ENCODE measurements around the gene GJA3.
"Not testable (repeated sequence)": the region's sequence is repeated elsewhere in the genome, so short reads cannot be mapped to it uniquely, and the experiment has no call there.

Gene GJA3

DNA sequence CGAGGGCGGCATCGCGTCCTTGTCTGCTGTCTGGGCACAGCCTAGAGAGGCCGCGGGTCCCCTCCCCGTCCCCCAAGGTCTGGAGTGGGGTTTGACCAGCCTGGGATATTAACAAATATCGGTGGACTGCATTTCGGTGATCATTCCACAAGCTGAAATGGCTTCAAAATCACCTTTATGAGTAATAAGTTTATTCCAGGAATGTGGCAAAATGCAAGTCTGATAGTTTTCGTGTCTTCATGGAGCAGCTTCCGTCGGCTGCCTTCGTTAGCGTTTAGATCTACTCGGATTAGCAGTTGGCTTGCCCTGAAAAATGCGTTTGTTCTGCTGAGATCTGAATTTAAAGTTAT lies 1.1 kb upstream of the GJA3 start:
- Histone ChIP-seq H3K27me3 (ENCODE audit: control insufficient read depth in 1 of 2, insufficient read depth in 2 of 2, low read length in 2 of 2) (peaks cover 37 to 59% of the 10 kb centered on the region in 2 donors), H3K4me3 (ENCODE audit: low read length in 2 of 2) (no peak overlapping the region), H3K9me3 (ENCODE audit: control insufficient read depth in 2 of 2, low read length in 2 of 2) (no peaks in the 10 kb centered on the region), H3K4me1 (ENCODE audit: control insufficient read depth, insufficient read depth, low read length) (peaks cover 16% of the 10 kb centered on the region), H3K36me3 (ENCODE audit: control insufficient read depth in 2 of 2, insufficient read depth in 2 of 2, low read length in 2 of 2) (no peaks in the 10 kb centered on the region), H3K9ac (ENCODE audit: low read length in 2 of 2) (no peak overlapping the region), H3K27ac (ENCODE audit: low read length) (no peak overlapping the region)

DNA sequence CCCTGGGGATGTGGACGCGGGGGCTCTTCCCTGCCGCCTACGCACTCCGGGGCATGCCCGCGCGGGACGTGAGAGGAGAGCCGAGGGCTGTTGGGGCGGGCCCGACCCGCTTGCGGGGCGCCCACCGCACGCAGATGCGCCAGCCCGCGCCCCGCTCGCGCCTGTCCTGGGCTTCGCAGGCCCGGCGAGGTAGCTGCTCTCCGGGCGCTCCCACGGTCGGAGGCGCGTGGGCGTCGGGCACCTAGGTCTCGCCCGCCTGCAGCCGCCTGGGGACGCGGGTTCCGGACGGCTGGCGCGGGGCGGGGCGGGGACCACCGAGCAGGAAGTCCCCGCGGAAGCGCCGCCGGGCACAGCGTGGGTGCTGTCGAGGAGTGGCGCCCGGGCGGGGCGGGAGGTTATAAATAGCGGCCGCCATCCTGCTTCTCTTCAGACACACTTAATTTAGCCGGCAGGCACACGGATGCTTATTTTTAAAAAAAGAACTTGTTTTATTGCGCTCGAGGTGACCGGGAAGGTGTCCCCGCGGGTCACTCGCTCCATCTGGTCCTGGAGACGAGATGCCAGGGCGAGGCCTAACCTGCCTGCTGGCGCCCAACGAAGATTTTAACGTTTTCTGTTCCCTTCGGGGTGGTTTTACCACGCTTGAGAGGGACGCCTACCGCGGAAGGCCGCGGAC lies 561 bp upstream of the GJA3 start:
- H3K4me3 ChIP-seq (ENCODE audit: low read length in 2 of 2) = peak overlapping the region in 1 of 2 donors; percentile 22
- peaks cover 16% of the 10 kb centered on the region for H3K4me1 ChIP-seq (ENCODE audit: control insufficient read depth, insufficient read depth, low read length)
- H3K9me3 ChIP-seq (ENCODE audit: control insufficient read depth in 2 of 2, low read length in 2 of 2) = no peaks in the 10 kb centered on the region
- no peaks in the 10 kb centered on the region for H3K36me3 ChIP-seq (ENCODE audit: control insufficient read depth in 2 of 2, insufficient read depth in 2 of 2, low read length in 2 of 2)
- H3K27ac ChIP-seq (ENCODE audit: low read length) = no peak overlapping the region
- H3K27me3 ChIP-seq (ENCODE audit: control insufficient read depth in 1 of 2, insufficient read depth in 2 of 2, low read length in 2 of 2) = peaks cover 41 to 62% of the 10 kb centered on the region in 2 donors
- no peak overlapping the region for H3K9ac ChIP-seq (ENCODE audit: low read length in 2 of 2)

DNA sequence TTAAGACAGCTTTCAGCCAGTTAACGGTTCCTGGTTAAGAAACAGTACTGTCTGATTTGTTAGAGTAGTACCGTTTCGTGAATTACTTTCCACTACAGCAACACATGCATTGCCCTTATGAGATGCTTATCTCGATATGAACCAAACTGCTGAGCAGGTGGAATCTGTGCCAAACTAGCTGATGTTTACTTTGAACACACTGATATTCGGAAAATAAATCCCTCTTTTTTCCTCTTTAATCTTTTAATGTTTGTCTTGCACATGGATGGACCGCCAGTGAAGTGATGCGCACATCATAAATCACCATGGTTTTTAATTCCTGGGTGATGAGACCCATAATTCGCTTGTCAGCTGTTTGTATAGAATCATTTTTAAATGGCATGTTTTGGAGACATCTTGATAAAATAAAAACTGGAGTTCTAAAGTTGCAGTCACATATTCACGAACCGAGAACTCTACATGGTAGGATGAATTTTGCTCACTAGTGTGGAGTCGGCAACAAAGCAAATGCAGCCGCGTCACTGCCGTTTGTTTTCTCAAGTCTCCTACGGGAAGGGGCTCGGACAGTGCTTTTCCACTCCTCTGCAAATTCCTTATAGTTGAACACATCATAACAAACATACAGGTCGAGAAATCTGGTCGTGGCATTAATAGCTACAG lies 1.1 kb downstream of the GJA3 start:
- Histone ChIP-seq H3K9me3 (ENCODE audit: control insufficient read depth in 2 of 2, low read length in 2 of 2) (no peaks in the 10 kb centered on the region), H3K9ac (ENCODE audit: low read length in 2 of 2) (no peak overlapping the region), H3K27me3 (ENCODE audit: control insufficient read depth in 1 of 2, insufficient read depth in 2 of 2, low read length in 2 of 2) (peaks cover 42 to 65% of the 10 kb centered on the region in 2 donors)

DNA sequence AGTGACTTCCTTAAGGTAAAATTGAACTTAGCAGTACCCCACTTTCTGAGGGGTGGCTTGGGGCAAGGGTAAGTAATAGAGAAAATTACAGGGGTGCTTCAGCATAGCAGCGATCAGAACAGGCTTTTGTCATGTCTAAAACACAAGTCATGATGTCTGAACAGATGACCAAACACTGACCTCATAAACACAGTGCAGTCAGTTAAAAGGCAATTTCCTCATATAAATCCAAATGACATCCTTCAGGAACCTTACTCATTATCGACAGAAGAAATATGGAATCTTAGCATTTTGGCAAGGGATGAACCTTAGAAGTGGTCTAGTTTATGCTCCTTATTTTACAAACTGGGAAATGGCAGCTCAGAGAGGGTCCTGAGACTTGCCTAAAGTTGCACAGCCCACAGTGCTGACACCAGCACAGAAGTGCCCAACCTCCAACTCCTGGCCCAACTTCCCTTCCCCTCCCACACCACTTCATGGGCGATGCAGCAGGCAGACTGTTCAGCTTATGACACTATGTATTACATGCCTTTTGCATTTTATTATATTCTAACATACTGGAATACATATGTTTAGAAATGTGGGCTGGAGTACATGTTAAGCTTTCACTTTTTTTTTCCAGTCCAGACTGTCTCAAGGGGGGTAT lies 3.6 kb downstream of the GJA3 start:
- no peak overlapping the region for H3K4me3 ChIP-seq (ENCODE audit: low read length in 2 of 2)
- H3K9me3 ChIP-seq (ENCODE audit: control insufficient read depth in 2 of 2, low read length in 2 of 2) = no peaks in the 10 kb centered on the region
- peaks cover 46 to 70% of the 10 kb centered on the region in 2 donors for H3K27me3 ChIP-seq (ENCODE audit: control insufficient read depth in 1 of 2, insufficient read depth in 2 of 2, low read length in 2 of 2)
- no peak overlapping the region for H3K27ac ChIP-seq (ENCODE audit: low read length)
- H3K4me1 ChIP-seq (ENCODE audit: control insufficient read depth, insufficient read depth, low read length) = peaks cover 13% of the 10 kb centered on the region
- no peaks in the 10 kb centered on the region for H3K36me3 ChIP-seq (ENCODE audit: control insufficient read depth in 2 of 2, insufficient read depth in 2 of 2, low read length in 2 of 2)
- H3K9ac ChIP-seq (ENCODE audit: low read length in 2 of 2) = no peak overlapping the region

More for the DNA sequence above, 1.1 kb downstream of the GJA3 start:
- H3K4me1 ChIP-seq (ENCODE audit: control insufficient read depth, insufficient read depth, low read length) = peaks cover 16% of the 10 kb centered on the region
- no peak overlapping the region for H3K27ac ChIP-seq (ENCODE audit: low read length)
- H3K36me3 ChIP-seq (ENCODE audit: control insufficient read depth in 2 of 2, insufficient read depth in 2 of 2, low read length in 2 of 2) = no peaks in the 10 kb centered on the region
- no peak overlapping the region for H3K4me3 ChIP-seq (ENCODE audit: low read length in 2 of 2)

GRCh38 chr13:20156702-20157101 lies 4.2 kb downstream of the GJA3 start:
- Histone ChIP-seq H3K9ac (ENCODE audit: low read length in 2 of 2) (no peak overlapping the region), H3K4me1 (ENCODE audit: control insufficient read depth, insufficient read depth, low read length) (peaks cover 13% of the 10 kb centered on the region), H3K27ac (ENCODE audit: low read length) (no peak overlapping the region), H3K9me3 (ENCODE audit: control insufficient read depth in 2 of 2, low read length in 2 of 2) (no peaks in the 10 kb centered on the region), H3K27me3 (ENCODE audit: control insufficient read depth in 1 of 2, insufficient read depth in 2 of 2, low read length in 2 of 2) (peaks cover 41 to 72% of the 10 kb centered on the region in 2 donors), H3K36me3 (ENCODE audit: control insufficient read depth in 2 of 2, insufficient read depth in 2 of 2, low read length in 2 of 2) (no peaks in the 10 kb centered on the region), H3K4me3 (ENCODE audit: low read length in 2 of 2) (no peak overlapping the region)

GRCh38 chr13:20153290-20153689 lies 7.6 kb downstream of the GJA3 start:
- H3K9me3 ChIP-seq (ENCODE audit: control insufficient read depth in 2 of 2, low read length in 2 of 2) = not testable (repeated sequence)

GRCh38 chr13:20151612-20152011 lies 9.2 kb downstream of the GJA3 start:
- no peaks in the 10 kb centered on the region for H3K36me3 ChIP-seq (ENCODE audit: control insufficient read depth in 2 of 2, insufficient read depth in 2 of 2, low read length in 2 of 2)
- H3K27me3 ChIP-seq (ENCODE audit: control insufficient read depth in 1 of 2, insufficient read depth in 2 of 2, low read length in 2 of 2) = peaks cover 28 to 40% of the 10 kb centered on the region in 2 donors

More at GRCh38 chr13:20153290-20153689, 7.6 kb downstream of the GJA3 start:
- peaks cover 37 to 55% of the 10 kb centered on the region in 2 donors for H3K27me3 ChIP-seq (ENCODE audit: control insufficient read depth in 1 of 2, insufficient read depth in 2 of 2, low read length in 2 of 2)
- H3K4me1 ChIP-seq (ENCODE audit: control insufficient read depth, insufficient read depth, low read length); H3K9ac ChIP-seq (ENCODE audit: low read length in 2 of 2); H3K4me3 ChIP-seq (ENCODE audit: low read length in 2 of 2); H3K27ac ChIP-seq (ENCODE audit: low read length); H3K36me3 ChIP-seq (ENCODE audit: control insufficient read depth in 2 of 2, insufficient read depth in 2 of 2, low read length in 2 of 2): not testable (repeated sequence)

GRCh38 chr13:20151016-20151415 lies 9.8 kb downstream of the GJA3 start:
- Histone ChIP-seq H3K9ac (ENCODE audit: low read length in 2 of 2) (no peak overlapping the region), H3K27me3 (ENCODE audit: control insufficient read depth in 1 of 2, insufficient read depth in 2 of 2, low read length in 2 of 2) (peaks cover 29 to 34% of the 10 kb centered on the region in 2 donors), H3K4me3 (ENCODE audit: low read length in 2 of 2) (no peak overlapping the region), H3K36me3 (ENCODE audit: control insufficient read depth in 2 of 2, insufficient read depth in 2 of 2, low read length in 2 of 2) (no peaks in the 10 kb centered on the region), H3K4me1 (ENCODE audit: control insufficient read depth, insufficient read depth, low read length) (no peaks in the 10 kb centered on the region), H3K27ac (ENCODE audit: low read length) (no peak overlapping the region), H3K9me3 (ENCODE audit: control insufficient read depth in 2 of 2, low read length in 2 of 2) (no peaks in the 10 kb centered on the region)

More at GRCh38 chr13:20151612-20152011, 9.2 kb downstream of the GJA3 start:
- Histone ChIP-seq H3K4me1 (ENCODE audit: control insufficient read depth, insufficient read depth, low read length) (no peaks in the 10 kb centered on the region), H3K4me3 (ENCODE audit: low read length in 2 of 2) (no peak overlapping the region), H3K9ac (ENCODE audit: low read length in 2 of 2) (no peak overlapping the region), H3K9me3 (ENCODE audit: control insufficient read depth in 2 of 2, low read length in 2 of 2) (no peaks in the 10 kb centered on the region), H3K27ac (ENCODE audit: low read length) (no peak overlapping the region)

GRCh38 chr13:20150561-20150960 lies 10.3 kb downstream of the GJA3 start:
- Histone ChIP-seq H3K4me1 (ENCODE audit: control insufficient read depth, insufficient read depth, low read length) (no peaks in the 10 kb centered on the region), H3K4me3 (ENCODE audit: low read length in 2 of 2) (no peak overlapping the region), H3K27me3 (ENCODE audit: control insufficient read depth in 1 of 2, insufficient read depth in 2 of 2, low read length in 2 of 2) (peaks cover 30 to 34% of the 10 kb centered on the region in 2 donors), H3K36me3 (ENCODE audit: control insufficient read depth in 2 of 2, insufficient read depth in 2 of 2, low read length in 2 of 2) (no peaks in the 10 kb centered on the region), H3K9ac (ENCODE audit: low read length in 2 of 2) (no peak overlapping the region), H3K9me3 (ENCODE audit: control insufficient read depth in 2 of 2, low read length in 2 of 2) (no peaks in the 10 kb centered on the region), H3K27ac (ENCODE audit: low read length) (no peak overlapping the region)

- Histone ChIP-seq H3K9ac (ENCODE audit: low read length in 2 of 2) (no peak overlapping the region), H3K4me1 (ENCODE audit: control insufficient read depth, insufficient read depth, low read length) (no peaks in the 10 kb centered on the region), H3K36me3 (ENCODE audit: control insufficient read depth in 2 of 2, insufficient read depth in 2 of 2, low read length in 2 of 2) (no peaks in the 10 kb centered on the region), H3K27me3 (ENCODE audit: control insufficient read depth in 1 of 2, insufficient read depth in 2 of 2, low read length in 2 of 2) (peaks cover 30 to 32% of the 10 kb centered on the region in 2 donors), H3K27ac (ENCODE audit: low read length) (no peak overlapping the region), H3K4me3 (ENCODE audit: low read length in 2 of 2) (no peak overlapping the region), H3K9me3 (ENCODE audit: control insufficient read depth in 2 of 2, low read length in 2 of 2) (no peaks in the 10 kb centered on the region)
Measured at GRCh38 chr13:20149762-20150161, 11.1 kb downstream of the GJA3 start.
